ENCODE measurements around the gene CLK3.

Gene CLK3

DNA sequence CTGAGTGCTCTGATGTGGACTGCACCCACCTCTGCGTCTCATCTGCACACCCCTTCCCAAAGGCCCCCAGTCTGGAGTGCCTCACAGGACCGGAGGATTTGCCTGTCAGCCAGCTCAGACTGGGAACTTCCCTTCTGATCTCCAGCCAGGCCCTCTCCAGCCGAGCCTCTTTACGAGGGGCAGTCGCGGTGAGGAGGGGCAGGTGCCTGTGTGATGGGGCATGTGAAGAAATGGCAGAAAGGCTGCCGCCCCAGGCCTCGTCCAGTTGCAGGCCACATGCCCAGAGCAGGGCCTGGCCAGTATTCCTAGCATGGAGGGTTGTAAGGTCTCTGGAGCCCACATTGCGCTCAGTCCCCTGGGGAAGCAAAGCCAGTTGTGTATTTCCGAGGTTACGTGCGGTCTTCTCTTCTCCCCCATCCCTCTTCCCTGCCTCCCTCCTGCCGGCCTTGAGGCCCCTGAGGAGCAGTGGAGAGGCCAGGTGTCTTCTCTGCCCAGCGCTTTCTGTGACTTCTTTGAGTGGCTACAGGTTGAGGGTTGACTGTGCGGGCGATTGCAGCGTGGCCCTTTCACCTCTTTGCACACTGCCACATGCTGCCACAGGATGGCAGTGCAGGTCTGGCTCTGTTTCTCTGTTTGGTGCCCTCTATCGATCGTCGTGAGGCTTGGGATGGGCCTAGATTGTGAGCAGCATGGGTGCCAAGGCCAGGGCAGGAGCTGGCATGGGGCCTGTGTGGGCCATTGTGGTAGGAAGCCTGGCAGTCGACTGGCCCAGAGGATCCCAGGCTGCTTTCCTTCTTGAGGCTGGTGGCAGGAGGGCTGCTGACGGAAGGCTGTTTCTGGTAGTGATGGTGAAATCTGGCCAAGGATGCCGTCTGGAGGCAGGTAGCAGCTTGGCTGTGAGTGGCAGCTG is 5.3 kb downstream of the CLK3 start:
- Histone ChIP-seq H3K18ac (ENCODE audit: low read depth in 1 of 2, low read length in 2 of 2) (no peak overlapping the region), H2BK12ac (ENCODE audit: low read length in 2 of 2) (no peak overlapping the region), H2BK15ac (ENCODE audit: low read depth, poor library complexity, severe bottlenecking) (no peak overlapping the region), H3K4me3 (ENCODE audit: insufficient read depth in 1 of 2, low read depth in 1 of 2, low read length in 2 of 2) (no peak overlapping the region), H3K4me1 (ENCODE audit: control insufficient read depth, insufficient read depth, low read depth, low read length) (peaks cover 15% of the 10 kb centered on the region), H3K14ac (ENCODE audit: low read length in 2 of 2) (no peak overlapping the region), H3K4me2 (ENCODE audit: low read length, poor library complexity, severe bottlenecking) (no peak overlapping the region), H2AFZ (ENCODE audit: low read depth, low read length) (no peak overlapping the region), H3K27me3 (ENCODE audit: control insufficient read depth in 1 of 2, insufficient read depth in 1 of 2, low read length in 2 of 2) (no peaks in the 10 kb centered on the region), H2BK120ac (ENCODE audit: low read depth, low read length) (no peak overlapping the region), H3K9ac (ENCODE audit: low read length) (no peak overlapping the region), H3K36me3 (ENCODE audit: control insufficient read depth in 1 of 2, insufficient read depth in 2 of 2, low read depth in 1 of 2, low read length in 2 of 2) (peaks cover 70 to 79% of the 10 kb centered on the region in 2 experiments), H4K8ac (ENCODE audit: low read length) (peak overlapping the region; percentile 15), H3K27ac (ENCODE audit: low read length, poor library complexity, severe bottlenecking) (no peak overlapping the region), H3K79me1 (replicated peaks; ENCODE audit: low read length, poor library complexity, severe bottlenecking) (peaks cover 52% of the 10 kb centered on the region), H4K91ac (ENCODE audit: low read length) (peak overlapping the region; percentile 40), H2AK5ac (ENCODE audit: low read length, severe bottlenecking) (no peak overlapping the region), H2BK5ac (ENCODE audit: low read depth, low read length, poor library complexity, severe bottlenecking) (no peak overlapping the region), H3K23ac (ENCODE audit: low read length in 2 of 2) (no peak overlapping the region), H3K9me3 (ENCODE audit: control insufficient read depth, low read length) (no peaks in the 10 kb centered on the region), H3K4ac (ENCODE audit: low read depth in 1 of 2, low read length in 2 of 2) (no peak overlapping the region)
- peak; percentile 77 for DNase-seq
- WGBS, result 78% methylated on average over 21 of the region's 23 CpGs

DNA sequence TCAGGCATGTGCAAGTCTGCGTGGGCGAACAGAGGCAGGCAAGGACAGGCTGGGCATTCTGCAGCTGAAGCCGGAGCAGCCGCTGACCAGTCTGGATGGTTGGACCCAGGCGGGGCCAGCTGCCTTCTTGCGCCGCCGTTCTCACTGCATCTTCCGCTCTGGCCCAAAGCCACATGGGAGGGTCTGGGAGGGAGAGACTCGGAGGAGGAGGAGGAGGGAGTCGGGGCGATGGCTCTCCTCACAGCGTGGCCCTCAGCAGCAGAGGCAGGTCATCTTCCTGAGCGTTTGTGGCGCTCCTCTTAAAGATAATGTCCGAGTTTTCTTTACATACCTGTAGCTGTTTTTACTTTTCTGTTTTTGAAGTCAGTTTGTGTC is 5.9 kb downstream of the CLK3 start:
- H3K27me3 ChIP-seq (ENCODE audit: control insufficient read depth in 1 of 2, insufficient read depth in 1 of 2, low read length in 2 of 2), result no peaks in the 10 kb centered on the region
- no peak overlapping the region for H2BK5ac ChIP-seq (ENCODE audit: low read depth, low read length, poor library complexity, severe bottlenecking)
- H3K23ac ChIP-seq (ENCODE audit: low read length in 2 of 2), result no peak overlapping the region
- DNase-seq, result no peak
- no peak overlapping the region for H3K4me3 ChIP-seq (ENCODE audit: insufficient read depth in 1 of 2, low read depth in 1 of 2, low read length in 2 of 2)
- peaks cover 56% of the 10 kb centered on the region for H3K79me1 ChIP-seq (replicated peaks; ENCODE audit: low read length, poor library complexity, severe bottlenecking)
- no peak overlapping the region for H3K27ac ChIP-seq (ENCODE audit: low read length, poor library complexity, severe bottlenecking)
- H3K14ac ChIP-seq (ENCODE audit: low read length in 2 of 2), result no peak overlapping the region
- H3K9me3 ChIP-seq (ENCODE audit: control insufficient read depth, low read length), result no peaks in the 10 kb centered on the region
- H2BK120ac ChIP-seq (ENCODE audit: low read depth, low read length), result no peak overlapping the region
- no peak overlapping the region for H2BK12ac ChIP-seq (ENCODE audit: low read length in 2 of 2)
- no peak overlapping the region for H4K8ac ChIP-seq (ENCODE audit: low read length)
- H3K36me3 ChIP-seq (ENCODE audit: control insufficient read depth in 1 of 2, insufficient read depth in 2 of 2, low read depth in 1 of 2, low read length in 2 of 2), result peaks cover 76 to 85% of the 10 kb centered on the region in 2 experiments
- H3K9ac ChIP-seq (ENCODE audit: low read length), result no peak overlapping the region
- H2AK5ac ChIP-seq (ENCODE audit: low read length, severe bottlenecking), result no peak overlapping the region
- H3K4me2 ChIP-seq (ENCODE audit: low read length, poor library complexity, severe bottlenecking), result no peak overlapping the region
- H3K4me1 ChIP-seq (ENCODE audit: control insufficient read depth, insufficient read depth, low read depth, low read length), result peaks cover 14% of the 10 kb centered on the region
- no peak overlapping the region for H2BK15ac ChIP-seq (ENCODE audit: low read depth, poor library complexity, severe bottlenecking)
- peak overlapping the region; percentile 29 for H4K91ac ChIP-seq (ENCODE audit: low read length)
- WGBS, result 94% methylated on average over 13 of the region's 16 CpGs
- H3K18ac ChIP-seq (ENCODE audit: low read depth in 1 of 2, low read length in 2 of 2), result no peak overlapping the region
- H3K4ac ChIP-seq (ENCODE audit: low read depth in 1 of 2, low read length in 2 of 2), result no peak overlapping the region
- no peak overlapping the region for H2AFZ ChIP-seq (ENCODE audit: low read depth, low read length)

DNA sequence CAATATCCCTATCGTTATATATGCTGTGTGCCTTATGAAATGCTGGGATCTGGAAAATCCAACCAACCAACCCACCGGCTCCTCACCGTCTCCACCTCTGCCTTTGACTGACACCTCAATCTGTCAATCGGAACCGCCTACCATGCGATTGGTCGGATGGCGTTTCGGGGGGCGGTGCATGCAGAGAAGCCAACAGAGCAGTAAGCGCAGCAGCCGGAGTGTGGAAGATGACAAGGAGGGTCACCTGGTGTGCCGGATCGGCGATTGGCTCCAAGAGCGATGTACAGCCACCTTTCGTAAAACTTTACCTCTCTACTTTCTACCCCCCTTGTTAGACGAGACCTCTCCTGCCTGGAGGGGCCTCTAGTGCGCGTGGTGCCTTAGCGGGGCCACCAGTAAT is 6.3 kb downstream of the CLK3 start:
- H4K8ac ChIP-seq (ENCODE audit: low read length), result no peak overlapping the region
- H3K27me3 ChIP-seq (ENCODE audit: control insufficient read depth in 1 of 2, insufficient read depth in 1 of 2, low read length in 2 of 2), result no peaks in the 10 kb centered on the region
- H2BK12ac ChIP-seq (ENCODE audit: low read length in 2 of 2), result no peak overlapping the region
- no peak overlapping the region for H2BK5ac ChIP-seq (ENCODE audit: low read depth, low read length, poor library complexity, severe bottlenecking)
- H3K9ac ChIP-seq (ENCODE audit: low read length), result no peak overlapping the region
- no peak for DNase-seq
- no peak overlapping the region for H2BK120ac ChIP-seq (ENCODE audit: low read depth, low read length)
- H2AK5ac ChIP-seq (ENCODE audit: low read length, severe bottlenecking), result no peak overlapping the region
- no peak overlapping the region for H3K23ac ChIP-seq (ENCODE audit: low read length in 2 of 2)
- no peak overlapping the region for H3K4me3 ChIP-seq (ENCODE audit: insufficient read depth in 1 of 2, low read depth in 1 of 2, low read length in 2 of 2)
- no peaks in the 10 kb centered on the region for H3K9me3 ChIP-seq (ENCODE audit: control insufficient read depth, low read length)
- H3K4ac ChIP-seq (ENCODE audit: low read depth in 1 of 2, low read length in 2 of 2), result no peak overlapping the region
- no peak overlapping the region for H3K14ac ChIP-seq (ENCODE audit: low read length in 2 of 2)
- peaks cover 80 to 89% of the 10 kb centered on the region in 2 experiments for H3K36me3 ChIP-seq (ENCODE audit: control insufficient read depth in 1 of 2, insufficient read depth in 2 of 2, low read depth in 1 of 2, low read length in 2 of 2)
- no peak overlapping the region for H3K18ac ChIP-seq (ENCODE audit: low read depth in 1 of 2, low read length in 2 of 2)
- no peak overlapping the region for H4K91ac ChIP-seq (ENCODE audit: low read length)
- H3K4me2 ChIP-seq (ENCODE audit: low read length, poor library complexity, severe bottlenecking), result no peak overlapping the region
- H2BK15ac ChIP-seq (ENCODE audit: low read depth, poor library complexity, severe bottlenecking), result no peak overlapping the region
- H2AFZ ChIP-seq (ENCODE audit: low read depth, low read length), result no peak overlapping the region
- 96% methylated on average over 18 of the region's 21 CpGs for WGBS
- H3K27ac ChIP-seq (ENCODE audit: low read length, poor library complexity, severe bottlenecking), result no peak overlapping the region
- peaks cover 57% of the 10 kb centered on the region for H3K79me1 ChIP-seq (replicated peaks; ENCODE audit: low read length, poor library complexity, severe bottlenecking)
- peaks cover 12% of the 10 kb centered on the region for H3K4me1 ChIP-seq (ENCODE audit: control insufficient read depth, insufficient read depth, low read depth, low read length)

DNA sequence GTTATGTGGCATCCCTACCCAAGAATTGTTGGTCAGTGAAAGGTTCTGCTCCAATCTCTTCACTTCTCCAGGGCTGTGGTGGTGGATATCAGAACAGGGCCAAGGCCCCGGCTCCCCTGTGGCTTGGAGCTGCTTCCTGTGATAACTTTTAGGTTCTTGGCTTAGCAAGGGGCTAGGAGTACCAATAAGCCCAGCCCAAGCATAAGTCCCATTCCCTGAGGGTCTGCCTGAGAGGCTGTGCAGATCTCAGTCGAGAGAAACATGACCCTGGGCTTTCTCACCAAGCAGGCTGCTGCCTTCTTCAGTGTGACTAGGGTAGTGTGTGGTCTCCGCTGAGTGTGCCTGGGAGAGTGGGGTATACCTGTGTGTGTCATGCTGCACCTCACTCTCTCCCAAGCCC is 7.1 kb downstream of the CLK3 start:
- H3K4me2 ChIP-seq (ENCODE audit: low read length, poor library complexity, severe bottlenecking), result no peak overlapping the region
- H4K8ac ChIP-seq (ENCODE audit: low read length), result no peak overlapping the region
- H2BK120ac ChIP-seq (ENCODE audit: low read depth, low read length), result no peak overlapping the region
- peaks cover 63% of the 10 kb centered on the region for H3K79me1 ChIP-seq (replicated peaks; ENCODE audit: low read length, poor library complexity, severe bottlenecking)
- no peak overlapping the region for H3K9ac ChIP-seq (ENCODE audit: low read length)
- H3K9me3 ChIP-seq (ENCODE audit: control insufficient read depth, low read length), result no peaks in the 10 kb centered on the region
- peaks cover 89 to 97% of the 10 kb centered on the region in 2 experiments for H3K36me3 ChIP-seq (ENCODE audit: control insufficient read depth in 1 of 2, insufficient read depth in 2 of 2, low read depth in 1 of 2, low read length in 2 of 2)
- H3K27ac ChIP-seq (ENCODE audit: low read length, poor library complexity, severe bottlenecking), result no peak overlapping the region
- no peak overlapping the region for H3K4me3 ChIP-seq (ENCODE audit: insufficient read depth in 1 of 2, low read depth in 1 of 2, low read length in 2 of 2)
- no peak overlapping the region for H3K23ac ChIP-seq (ENCODE audit: low read length in 2 of 2)
- DNase-seq, result no peak
- H3K4me1 ChIP-seq (ENCODE audit: control insufficient read depth, insufficient read depth, low read depth, low read length), result peaks cover 10% of the 10 kb centered on the region
- 90% methylated on average over 2 of the region's 3 CpGs for WGBS
- no peaks in the 10 kb centered on the region for H3K27me3 ChIP-seq (ENCODE audit: control insufficient read depth in 1 of 2, insufficient read depth in 1 of 2, low read length in 2 of 2)
- no peak overlapping the region for H2AK5ac ChIP-seq (ENCODE audit: low read length, severe bottlenecking)
- no peak overlapping the region for H3K14ac ChIP-seq (ENCODE audit: low read length in 2 of 2)
- no peak overlapping the region for H3K18ac ChIP-seq (ENCODE audit: low read depth in 1 of 2, low read length in 2 of 2)
- no peak overlapping the region for H2BK15ac ChIP-seq (ENCODE audit: low read depth, poor library complexity, severe bottlenecking)
- H4K91ac ChIP-seq (ENCODE audit: low read length), result no peak overlapping the region
- no peak overlapping the region for H2BK5ac ChIP-seq (ENCODE audit: low read depth, low read length, poor library complexity, severe bottlenecking)
- no peak overlapping the region for H2AFZ ChIP-seq (ENCODE audit: low read depth, low read length)
- H2BK12ac ChIP-seq (ENCODE audit: low read length in 2 of 2), result no peak overlapping the region
- no peak overlapping the region for H3K4ac ChIP-seq (ENCODE audit: low read depth in 1 of 2, low read length in 2 of 2)
